Caco-2 (cell line): ENCODE data around the gene TCP11. TPM values are rescaled to one million over a fixed set of nuclear protein-coding genes. Genes with fewer than 3 reads are reported as not detected.

ENCODE experiments used
- BruUV-seq: library from RNA; stranded (reverse); fragments of 400-500 nt; replicated peaks from 2 replicates; lab custom pipeline; 2021; lab: Mats Ljungman, UMichigan
- CTCF ChIA-PET: fragments of 300-600 bp; sonication (Branson Sonifier 250); formaldehyde crosslinking; loops from one replicate; lab custom pipeline; 2022; ENCODE audit warnings: antibody characterized with exemption; lab: Charles Lee
- POLR2A ChIA-PET: fragments of 300-600 bp; sonication (Branson Sonifier 250); formaldehyde crosslinking; loops from one replicate; lab custom pipeline; 2022; ENCODE audit warnings: antibody characterized with exemption; lab: Charles Lee
- DNase-seq, 2 experiments: peaks; one replicate each; pipeline versions ENCODE4 v3.0.0 to v3.0.0-alpha.2; 2020 to 2022
- H3K27me3 ChIP-seq: replicated peaks from 2 replicates; pipeline ENCODE4 v1.6.0; 2011; ENCODE audit warnings: low read length; ENCODE audit not compliant: control insufficient read depth, insufficient read depth
- H3K36me3 ChIP-seq: 2 replicates; pipeline ENCODE4 v1.5.1; 2011; ENCODE audit warnings: low read length; ENCODE audit not compliant: control insufficient read depth, insufficient read depth
- H3K4me1 ChIP-seq: fragments of 250-450 bp; sonication (Bioruptor Pico); 2 replicates; pipeline ENCODE4 v1.5.1; 2020; ENCODE audit warnings: mild to moderate bottlenecking
- H3K4me3 ChIP-seq: 2 replicates; pipeline ENCODE4 v1.5.1; 2011; ENCODE audit warnings: low read depth, mild to moderate bottlenecking, control low read depth, low read length
- H3K9me3 ChIP-seq: fragments of 250-450 bp; sonication (Bioruptor Pico); 2 replicates; pipeline ENCODE4 v1.5.1; 2020; ENCODE audit warnings: mild to moderate bottlenecking, moderate library complexity
- H3K27ac Mint-ChIP-seq: one replicate; pipeline ENCODE4 v1.8.0; 2022; ENCODE audit warnings: mixed read lengths; ENCODE audit not compliant: unreplicated experiment
- H3K27me3 Mint-ChIP-seq: one replicate; pipeline ENCODE4 v1.8.0; 2022; ENCODE audit warnings: mixed read lengths; ENCODE audit not compliant: insufficient read depth, unreplicated experiment
- H3K36me3 Mint-ChIP-seq: one replicate; pipeline ENCODE4 v1.8.0; 2022; ENCODE audit warnings: mild to moderate bottlenecking, mixed read lengths; ENCODE audit not compliant: insufficient read depth, unreplicated experiment
- H3K4me1 Mint-ChIP-seq: one replicate; pipeline ENCODE4 v1.8.0; 2022; ENCODE audit warnings: low read depth, mixed read lengths; ENCODE audit not compliant: unreplicated experiment
- H3K4me3 Mint-ChIP-seq: one replicate; pipeline ENCODE4 v1.8.0; 2022; ENCODE audit warnings: mild to moderate bottlenecking, moderate library complexity, mixed read lengths; ENCODE audit not compliant: unreplicated experiment
- H3K9me3 Mint-ChIP-seq: one replicate; pipeline ENCODE4 v1.8.0; 2022; ENCODE audit warnings: mixed read lengths; ENCODE audit not compliant: unreplicated experiment
- intact Hi-C: fragments of 100-400 bp; cut with micrococcal nuclease; formaldehyde crosslinking; loops from one replicate; pipeline ENCODE4 v1.10.0; 2022; ENCODE audit not compliant: unreplicated experiment
- total RNA-seq: library from RNA; stranded (reverse); gene quantifications from 2 replicates; pipeline ENCODE4 v1.2.3, GENCODE V29; 2022
- TF ChIP-seq, protein P1 (sequence below), 2 experiments: fragments of 200-600 bp in 1 of 2; IDR thresholded peaks; 1 replicate in 1 of 2; 2 replicates in 1 of 2; pipeline versions ENCODE4 v1.5.1 to v1.8.0; 2011 to 2022; ENCODE audit warnings: antibody characterized with exemption in 1 of 2, control low read depth in 1 of 2, inconsistent platforms in 1 of 2, low read depth in 1 of 2, low read length in 1 of 2, mild to moderate bottlenecking in 1 of 2, moderate library complexity in 1 of 2; ENCODE audit not compliant: insufficient read depth in 1 of 2, severe bottlenecking in 1 of 2, unreplicated experiment in 1 of 2

Gene TCP11
- total RNA-seq, 1 experiment from 2014 or later, result not detected

DNA sequence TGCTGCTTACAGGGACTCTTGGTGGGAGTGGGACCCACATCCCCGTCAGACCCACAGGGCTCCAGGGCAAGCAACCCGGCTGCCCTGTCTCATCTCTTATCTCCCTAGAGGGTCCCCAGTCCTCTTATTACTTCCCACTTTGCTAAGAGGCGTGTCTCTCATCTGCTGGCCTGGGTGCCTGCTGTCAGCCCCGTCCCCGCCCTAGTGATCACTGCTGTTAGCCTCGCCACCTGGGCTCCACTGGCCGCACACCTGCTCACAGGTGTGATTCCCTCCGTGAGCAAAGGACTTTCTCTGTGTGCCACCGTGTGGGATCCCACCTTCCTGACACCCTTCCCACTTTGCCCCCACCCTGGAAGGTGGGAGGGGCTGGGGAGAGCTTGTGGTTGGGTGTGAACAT lies 57.6 kb downstream of the TCP11 start:
- DNase-seq, result peak in 1 of 2 experiments; percentile 10
- H3K36me3 Mint-ChIP-seq, result peaks cover 41% of the 10 kb centered on the region
- no peaks in the 10 kb centered on the region for H3K4me1 ChIP-seq
- H3K9me3 ChIP-seq, result no peaks in the 10 kb centered on the region
- intact Hi-C loops, result no loop called here
- no TSS peak for BruUV-seq
- no peaks in the 10 kb centered on the region for H3K9me3 Mint-ChIP-seq
- no peak overlapping the region for H3K4me3 Mint-ChIP-seq
- no peak overlapping the region for H3K4me3 ChIP-seq
- H3K27me3 ChIP-seq, result no peaks in the 10 kb centered on the region
- H3K36me3 ChIP-seq, result peaks cover 3% of the 10 kb centered on the region
- H3K4me1 Mint-ChIP-seq, result no peaks in the 10 kb centered on the region
- no peaks in the 10 kb centered on the region for H3K27me3 Mint-ChIP-seq
- ChIA-PET POLR2A (no interaction called here), CTCF (interaction anchor here (0.6 kb wide), 1 partner anchor 14 kb away, joined by 3 read pairs; no protein-coding TSS in a partner anchor)
- TF ChIP-seq, protein P1, sequence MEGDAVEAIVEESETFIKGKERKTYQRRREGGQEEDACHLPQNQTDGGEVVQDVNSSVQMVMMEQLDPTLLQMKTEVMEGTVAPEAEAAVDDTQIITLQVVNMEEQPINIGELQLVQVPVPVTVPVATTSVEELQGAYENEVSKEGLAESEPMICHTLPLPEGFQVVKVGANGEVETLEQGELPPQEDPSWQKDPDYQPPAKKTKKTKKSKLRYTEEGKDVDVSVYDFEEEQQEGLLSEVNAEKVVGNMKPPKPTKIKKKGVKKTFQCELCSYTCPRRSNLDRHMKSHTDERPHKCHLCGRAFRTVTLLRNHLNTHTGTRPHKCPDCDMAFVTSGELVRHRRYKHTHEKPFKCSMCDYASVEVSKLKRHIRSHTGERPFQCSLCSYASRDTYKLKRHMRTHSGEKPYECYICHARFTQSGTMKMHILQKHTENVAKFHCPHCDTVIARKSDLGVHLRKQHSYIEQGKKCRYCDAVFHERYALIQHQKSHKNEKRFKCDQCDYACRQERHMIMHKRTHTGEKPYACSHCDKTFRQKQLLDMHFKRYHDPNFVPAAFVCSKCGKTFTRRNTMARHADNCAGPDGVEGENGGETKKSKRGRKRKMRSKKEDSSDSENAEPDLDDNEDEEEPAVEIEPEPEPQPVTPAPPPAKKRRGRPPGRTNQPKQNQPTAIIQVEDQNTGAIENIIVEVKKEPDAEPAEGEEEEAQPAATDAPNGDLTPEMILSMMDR (IDR thresholded peaks at IDR 0.05; ENCODE audit: insufficient read depth in 1 of 2, low read depth in 1 of 2, low read length in 1 of 2, severe bottlenecking in 1 of 2, unreplicated experiment in 1 of 2), result no peak
- H3K27ac Mint-ChIP-seq, result no peak overlapping the region

DNA sequence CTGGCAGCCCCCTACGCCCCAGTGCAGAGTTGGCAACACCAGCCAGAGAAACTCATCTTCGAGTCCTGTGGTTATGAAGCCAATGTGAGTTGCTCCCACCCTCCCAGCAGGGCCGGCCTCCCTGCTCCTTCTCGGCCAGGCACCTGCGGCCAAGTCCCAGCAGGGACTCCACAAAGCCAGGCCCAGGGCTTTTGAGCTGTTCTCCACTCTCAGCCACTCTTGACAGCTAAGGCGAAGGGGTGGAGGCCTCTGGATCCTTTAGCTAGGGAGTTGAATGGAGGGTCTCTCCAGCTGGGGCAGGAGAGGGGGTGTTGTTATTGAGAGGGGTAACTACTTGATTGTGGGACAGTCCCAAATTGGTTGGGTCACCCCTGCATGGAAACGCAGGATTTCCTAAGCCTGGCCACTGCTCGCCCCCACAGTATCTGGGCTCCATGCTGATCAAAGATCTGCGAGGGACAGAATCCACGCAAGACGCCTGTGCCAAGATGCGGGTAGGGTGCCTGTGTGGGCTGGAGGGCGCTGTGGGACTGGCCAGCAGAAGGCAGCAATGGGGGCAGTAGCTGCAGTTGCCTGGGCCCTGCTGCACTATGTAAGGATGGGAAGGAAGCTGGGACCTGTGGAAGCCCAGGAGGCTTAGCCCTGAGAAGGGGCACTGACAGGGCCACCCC lies 58.3 kb downstream of the TCP11 start:
- Mint-ChIP-seq H3K27ac (peak overlapping the region; percentile 2), H3K9me3 (no peaks in the 10 kb centered on the region), H3K4me3 (no peak overlapping the region), H3K36me3 (peaks cover 34% of the 10 kb centered on the region), H3K27me3 (no peaks in the 10 kb centered on the region), H3K4me1 (no peaks in the 10 kb centered on the region)
- TF ChIP-seq, protein P1 (IDR thresholded peaks at IDR 0.05; ENCODE audit: insufficient read depth in 1 of 2, low read depth in 1 of 2, low read length in 1 of 2, severe bottlenecking in 1 of 2, unreplicated experiment in 1 of 2), result no peak
- DNase-seq, result peak in 1 of 2 experiments; percentile 11
- ChIA-PET CTCF (interaction anchor here (0.6 kb wide), 1 partner anchor 13 kb away, joined by 3 read pairs; no protein-coding TSS in a partner anchor), POLR2A (no interaction called here)
- H3K27me3 ChIP-seq, result no peaks in the 10 kb centered on the region
- no peaks in the 10 kb centered on the region for H3K4me1 ChIP-seq
- H3K36me3 ChIP-seq, result peaks cover 1% of the 10 kb centered on the region
- BruUV-seq, result no TSS peak
- intact Hi-C loops, result no loop called here
- H3K9me3 ChIP-seq, result no peaks in the 10 kb centered on the region
- no peak overlapping the region for H3K4me3 ChIP-seq

DNA sequence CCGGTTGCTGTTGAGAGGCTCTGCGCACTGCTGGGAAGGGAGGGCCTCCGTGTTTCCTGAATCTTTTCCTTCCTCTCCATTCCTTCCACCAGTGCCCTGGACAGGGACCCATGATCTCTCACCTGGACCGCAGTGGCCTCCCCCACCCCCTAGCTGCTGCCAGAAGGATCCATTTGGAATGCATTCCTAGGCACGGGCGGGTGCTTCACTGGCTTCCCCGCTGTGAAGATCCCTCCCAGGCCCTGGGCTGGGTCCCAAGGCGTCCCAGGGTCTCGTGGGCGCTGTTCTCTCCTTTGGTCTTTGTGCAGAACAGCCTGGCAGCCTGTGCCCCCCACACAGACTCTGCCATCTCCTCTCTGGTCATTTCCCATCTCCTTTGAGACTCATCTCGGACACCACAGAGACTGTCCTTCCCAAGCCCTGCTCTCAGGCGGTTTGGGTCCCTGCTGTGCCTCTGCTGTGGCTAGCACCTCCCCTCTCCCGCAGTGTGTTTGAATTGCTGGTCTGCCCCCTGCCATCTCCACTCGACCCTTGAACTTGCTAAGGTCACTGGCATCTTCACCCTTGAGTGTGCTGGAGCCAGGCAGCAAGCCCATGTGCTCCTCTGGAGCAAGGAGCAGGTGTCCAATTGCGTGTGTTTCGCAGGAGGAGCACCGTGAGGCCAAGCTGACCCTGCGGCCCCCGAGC lies 59.0 kb downstream of the TCP11 start:
- no peaks in the 10 kb centered on the region for H3K9me3 ChIP-seq
- BruUV-seq, result no TSS peak
- intact Hi-C loops, result no loop called here
- peak in 1 of 2 experiments; percentile 12 for DNase-seq
- Mint-ChIP-seq H3K4me1 (no peaks in the 10 kb centered on the region), H3K27me3 (no peaks in the 10 kb centered on the region), H3K27ac (peak overlapping the region; percentile 2), H3K4me3 (no peak overlapping the region), H3K36me3 (peaks cover 34% of the 10 kb centered on the region), H3K9me3 (no peaks in the 10 kb centered on the region)
- TF ChIP-seq, protein P1 (IDR thresholded peaks at IDR 0.05; ENCODE audit: insufficient read depth in 1 of 2, low read depth in 1 of 2, low read length in 1 of 2, severe bottlenecking in 1 of 2, unreplicated experiment in 1 of 2), result no peak
- no peaks in the 10 kb centered on the region for H3K4me1 ChIP-seq
- H3K4me3 ChIP-seq, result no peak overlapping the region
- peaks cover 1% of the 10 kb centered on the region for H3K36me3 ChIP-seq
- POLR2A ChIA-PET, result no interaction called here
- CTCF ChIA-PET, result no interaction called here
- H3K27me3 ChIP-seq, result no peaks in the 10 kb centered on the region
